Upper lobe of left lung (tissue), 6 donors: ENCODE measurements around the gene WNT11. TPM values are rescaled to one million over a fixed set of nuclear protein-coding genes. Genes with fewer than 3 reads are reported as not detected.

Source experiments
- ATAC-seq, 2 donors: fragments of 200-7000 bp; cut with Tn5 transposase; one replicate each; pipeline ENCODE4 v1.9.1; 2022; ENCODE audit warnings: mild to moderate bottlenecking in 2 of 2, moderate library complexity in 2 of 2; ENCODE audit not compliant: low FRiP score in 2 of 2
- DNase-seq, 2 donors: peaks; one replicate each; pipeline ENCODE4 v3.0.0-alpha.2; 2019 to 2020
- H3K27ac ChIP-seq, 4 donors: fragments of 200-600 bp; sonication (generic); one replicate each; pipeline ENCODE4 v1.5.1; 2016 to 2019
- H3K27me3 ChIP-seq, 4 donors: fragments of 200-600 bp; sonication (generic); one replicate each; pipeline ENCODE4 v1.5.1; 2017 to 2019
- H3K36me3 ChIP-seq, 4 donors: fragments of 200-600 bp; sonication (generic); one replicate each; pipeline ENCODE4 v1.5.1; 2016 to 2019
- H3K4me1 ChIP-seq, 4 donors: fragments of 200-600 bp; sonication (generic); one replicate each; pipeline ENCODE4 v1.5.1; 2018 to 2019
- H3K4me3 ChIP-seq, 4 donors: fragments of 200-600 bp; sonication (generic); one replicate each; pipeline ENCODE4 v1.5.1; 2017 to 2019; ENCODE audit warnings: mild to moderate bottlenecking in 2 of 4, moderate library complexity in 1 of 4
- H3K9me3 ChIP-seq, 4 donors: fragments of 200-600 bp; sonication (generic); one replicate each; pipeline ENCODE4 v1.5.1; 2018 to 2019
- EP300 ChIP-seq, 4 donors: sonication (generic); formaldehyde crosslinking; IDR thresholded peaks; one replicate each; pipeline ENCODE4 v1.5.1; 2017; ENCODE audit warnings: antibody characterized with exemption in 4 of 4, control low read depth in 2 of 4
- POLR2A ChIP-seq, 4 donors: fragments of 450-650 bp; IDR thresholded peaks; one replicate each; pipeline ENCODE4 v1.5.1; 2016 to 2017; ENCODE audit warnings: antibody characterized with exemption in 4 of 4, mild to moderate bottlenecking in 2 of 4
- POLR2AphosphoS5 ChIP-seq, 2 donors: sonication (generic); formaldehyde crosslinking; IDR thresholded peaks; one replicate each; pipeline ENCODE4 v1.5.1; 2017; ENCODE audit warnings: antibody characterized with exemption in 2 of 2
- WGBS, 2 donors: methylation state at CpG; one replicate each; pipeline ENCODE4 v1.1.5; 2017 to 2018; 5-methylcytosine and 5-hydroxymethylcytosine counted together
- total RNA-seq, 6 donors: library from RNA; depleted of rRNA in 4 of 6; stranded (reverse); fragments of >200 nt in 4 of 6; gene quantifications; one replicate each; pipeline versions ENCODE4 v1.1.0 to v1.2.1, GENCODE V29; 2016 to 2021
- TF ChIP-seq, protein P1 (sequence below), 6 experiments: fragments of 450-650 bp in 4 of 6; fragments of 200-600 bp in 2 of 6; sonication (generic) in 2 of 6; IDR thresholded peaks; one replicate each; pipeline ENCODE4 v1.5.1; 2016 to 2019; ENCODE audit warnings: antibody characterized with exemption in 6 of 6
- donor health status: DM: no; HTN: no; CAD: no; lungs with moderate emphysema.
- donor health status: DM: no; HTN: yes; CAD: no; lungs with severe emphysema.

The WNT11 gene
- total RNA-seq, 6 donors from 2014 or later = 1.7 to 12.9 (median 4.1) TPM

GRCh38 chr11:76169473-76169896, 36.8 kb downstream of the WNT11 start:
- H3K27me3 ChIP-seq = no peaks in the 10 kb centered on the region
- TF ChIP-seq EP300 (IDR thresholded peaks at IDR 0.05) = no peak
- no peak for TF ChIP-seq POLR2A (IDR thresholded peaks at IDR 0.05)
- TF ChIP-seq, protein P1, sequence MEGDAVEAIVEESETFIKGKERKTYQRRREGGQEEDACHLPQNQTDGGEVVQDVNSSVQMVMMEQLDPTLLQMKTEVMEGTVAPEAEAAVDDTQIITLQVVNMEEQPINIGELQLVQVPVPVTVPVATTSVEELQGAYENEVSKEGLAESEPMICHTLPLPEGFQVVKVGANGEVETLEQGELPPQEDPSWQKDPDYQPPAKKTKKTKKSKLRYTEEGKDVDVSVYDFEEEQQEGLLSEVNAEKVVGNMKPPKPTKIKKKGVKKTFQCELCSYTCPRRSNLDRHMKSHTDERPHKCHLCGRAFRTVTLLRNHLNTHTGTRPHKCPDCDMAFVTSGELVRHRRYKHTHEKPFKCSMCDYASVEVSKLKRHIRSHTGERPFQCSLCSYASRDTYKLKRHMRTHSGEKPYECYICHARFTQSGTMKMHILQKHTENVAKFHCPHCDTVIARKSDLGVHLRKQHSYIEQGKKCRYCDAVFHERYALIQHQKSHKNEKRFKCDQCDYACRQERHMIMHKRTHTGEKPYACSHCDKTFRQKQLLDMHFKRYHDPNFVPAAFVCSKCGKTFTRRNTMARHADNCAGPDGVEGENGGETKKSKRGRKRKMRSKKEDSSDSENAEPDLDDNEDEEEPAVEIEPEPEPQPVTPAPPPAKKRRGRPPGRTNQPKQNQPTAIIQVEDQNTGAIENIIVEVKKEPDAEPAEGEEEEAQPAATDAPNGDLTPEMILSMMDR (IDR thresholded peaks at IDR 0.05) = no peak
- no peak for TF ChIP-seq POLR2AphosphoS5 (IDR thresholded peaks at IDR 0.05)
- ATAC-seq (no peak), DNase-seq (no peak)
- no peak overlapping the region for H3K27ac ChIP-seq
- no peak overlapping the region for H3K4me3 ChIP-seq
- H3K36me3 ChIP-seq = no peaks in the 10 kb centered on the region
- WGBS, 2 donors = 84 to 91% methylated on average over 4 to 15 of the region's 15 CpGs
- H3K9me3 ChIP-seq = no peaks in the 10 kb centered on the region
- H3K4me1 ChIP-seq = no peaks in the 10 kb centered on the region

- DNase-seq = no peak
- Histone ChIP-seq H3K27ac (no peak overlapping the region), H3K4me1 (no peaks in the 10 kb centered on the region), H3K36me3 (no peaks in the 10 kb centered on the region), H3K27me3 (no peaks in the 10 kb centered on the region), H3K9me3 (no peaks in the 10 kb centered on the region), H3K4me3 (no peak overlapping the region)
- 81% methylated on average over 13 of the region's 13 CpGs; no CpG with 5 or more reads in 1 of the 2 donors for WGBS, 2 donors
- peak in 1 of 2 donors; percentile 28 for ATAC-seq
- TF ChIP-seq, protein P1 (IDR thresholded peaks at IDR 0.05) = no peak
- TF ChIP-seq POLR2A (IDR thresholded peaks at IDR 0.05) (no peak), POLR2AphosphoS5 (IDR thresholded peaks at IDR 0.05) (no peak), EP300 (IDR thresholded peaks at IDR 0.05) (no peak)
Measured at GRCh38 chr11:76167590-76167989, 38.7 kb downstream of the WNT11 start.

- DNase-seq (no peak), ATAC-seq (no peak)
- Histone ChIP-seq H3K36me3 (no peaks in the 10 kb centered on the region), H3K27me3 (no peaks in the 10 kb centered on the region), H3K27ac (no peak overlapping the region), H3K4me3 (no peak overlapping the region), H3K4me1 (peaks cover 5 to 10% (median 6%) of the 10 kb centered on the region in 4 donors), H3K9me3 (no peaks in the 10 kb centered on the region)
- TF ChIP-seq POLR2A (IDR thresholded peaks at IDR 0.05) (no peak), EP300 (IDR thresholded peaks at IDR 0.05) (no peak), POLR2AphosphoS5 (IDR thresholded peaks at IDR 0.05) (no peak)
- TF ChIP-seq, protein P1 (IDR thresholded peaks at IDR 0.05) = no peak
- 82 to 90% methylated on average over 1 to 6 of the region's 6 CpGs for WGBS, 2 donors
Measured at GRCh38 chr11:76166314-76166713, 40.0 kb downstream of the WNT11 start.

GRCh38 chr11:76164861-76165751, 41.2 kb downstream of the WNT11 start:
- TF ChIP-seq POLR2A (IDR thresholded peaks at IDR 0.05) (no peak), EP300 (IDR thresholded peaks at IDR 0.05) (no peak), POLR2AphosphoS5 (IDR thresholded peaks at IDR 0.05) (no peak)
- TF ChIP-seq, protein P1 (IDR thresholded peaks at IDR 0.05) = no peak
- 89 to 91% methylated on average over 47 to 50 of the region's 50 CpGs for WGBS, 2 donors
- Histone ChIP-seq H3K4me3 (no peak overlapping the region), H3K27me3 (no peaks in the 10 kb centered on the region), H3K4me1 (peaks cover 7 to 13% (median 8%) of the 10 kb centered on the region in 4 donors), H3K27ac (no peak overlapping the region), H3K9me3 (no peaks in the 10 kb centered on the region), H3K36me3 (no peaks in the 10 kb centered on the region)
- ATAC-seq (no peak), DNase-seq (no peak)
